ENCODE measurements around the gene FOXK2.
A peak's percentile ranks its signal among the peaks of the same experiment; 100 is the strongest.

FOXK2 gene

DNA sequence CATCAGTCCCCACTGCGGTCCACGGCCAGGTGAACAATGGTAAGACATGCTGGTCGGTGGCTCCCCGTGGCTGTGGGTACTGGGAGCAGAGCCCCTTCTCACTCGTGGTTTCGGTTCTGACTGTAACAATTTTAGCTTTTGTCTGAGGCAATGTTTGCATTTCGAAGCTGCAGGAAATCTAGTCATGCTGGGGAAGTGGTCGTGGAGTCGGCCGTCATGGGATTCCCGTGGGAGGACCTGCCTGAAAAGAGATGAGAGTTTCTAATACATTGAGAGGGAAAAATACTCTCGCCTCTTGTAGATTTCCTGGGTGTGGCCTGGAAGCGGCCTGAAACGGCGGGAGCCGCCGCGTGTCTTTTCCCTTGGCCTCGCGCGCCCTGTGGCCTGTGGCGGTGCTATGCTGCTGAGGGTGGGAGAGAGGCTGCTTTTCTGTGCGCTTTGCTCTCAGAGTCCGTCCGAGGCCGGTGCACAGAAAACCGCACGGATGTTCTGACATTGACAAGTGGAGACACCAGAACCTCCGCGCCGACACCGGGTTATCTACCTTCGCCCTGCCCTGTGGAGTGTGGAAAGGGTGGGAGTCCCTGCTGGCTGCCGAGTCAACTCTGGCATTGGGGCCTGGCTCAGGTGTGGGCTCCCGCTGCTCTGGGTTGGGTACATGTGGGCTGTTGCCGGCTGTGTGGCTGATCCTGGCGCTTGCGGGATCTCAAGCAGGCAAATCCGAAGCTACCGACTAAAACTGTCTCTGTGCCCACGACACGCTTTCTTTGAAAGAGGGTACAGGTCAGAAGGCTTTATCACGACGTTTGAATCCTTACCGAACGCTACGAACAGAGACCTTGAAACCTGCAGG lies 67.9 kb downstream of the FOXK2 start:
- intact Hi-C loops (cut with DNase I; ENCODE audit: low total_unique reads), result no loop called here
- peaks cover 0 to 20% (median 17%) of the 10 kb centered on the region in 4 donors for H3K4me1 ChIP-seq

GRCh38 chr17:82588266-82589175 lies 69.0 kb downstream of the FOXK2 start:
- Histone ChIP-seq H3K27ac (no peak overlapping the region), H3K4me1 (peaks cover 0 to 26% (median 24%) of the 10 kb centered on the region in 4 donors), H3K36me3 (peaks cover 24 to 48% (median 34%) of the 10 kb centered on the region in 3 donors), H3K4me3 (no peak overlapping the region), H3K27me3 (no peaks in the 10 kb centered on the region), H3K9me3 (no peaks in the 10 kb centered on the region)
- intact Hi-C loops (cut with DNase I; ENCODE audit: low total_unique reads), result no loop called here
- no peak for DNase-seq
- TF ChIP-seq, protein P1, sequence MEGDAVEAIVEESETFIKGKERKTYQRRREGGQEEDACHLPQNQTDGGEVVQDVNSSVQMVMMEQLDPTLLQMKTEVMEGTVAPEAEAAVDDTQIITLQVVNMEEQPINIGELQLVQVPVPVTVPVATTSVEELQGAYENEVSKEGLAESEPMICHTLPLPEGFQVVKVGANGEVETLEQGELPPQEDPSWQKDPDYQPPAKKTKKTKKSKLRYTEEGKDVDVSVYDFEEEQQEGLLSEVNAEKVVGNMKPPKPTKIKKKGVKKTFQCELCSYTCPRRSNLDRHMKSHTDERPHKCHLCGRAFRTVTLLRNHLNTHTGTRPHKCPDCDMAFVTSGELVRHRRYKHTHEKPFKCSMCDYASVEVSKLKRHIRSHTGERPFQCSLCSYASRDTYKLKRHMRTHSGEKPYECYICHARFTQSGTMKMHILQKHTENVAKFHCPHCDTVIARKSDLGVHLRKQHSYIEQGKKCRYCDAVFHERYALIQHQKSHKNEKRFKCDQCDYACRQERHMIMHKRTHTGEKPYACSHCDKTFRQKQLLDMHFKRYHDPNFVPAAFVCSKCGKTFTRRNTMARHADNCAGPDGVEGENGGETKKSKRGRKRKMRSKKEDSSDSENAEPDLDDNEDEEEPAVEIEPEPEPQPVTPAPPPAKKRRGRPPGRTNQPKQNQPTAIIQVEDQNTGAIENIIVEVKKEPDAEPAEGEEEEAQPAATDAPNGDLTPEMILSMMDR (IDR thresholded peaks at IDR 0.05), result no peak

More for the DNA sequence above, 67.9 kb downstream of the FOXK2 start:
- no peak overlapping the region for H3K27ac ChIP-seq
- TF ChIP-seq, protein P1 (IDR thresholded peaks at IDR 0.05), result no peak
- H3K4me3 ChIP-seq, result no peak overlapping the region
- no peak for DNase-seq
- H3K27me3 ChIP-seq, result no peaks in the 10 kb centered on the region
- H3K36me3 ChIP-seq, result peaks cover 35 to 58% (median 42%) of the 10 kb centered on the region in 3 donors
- H3K9me3 ChIP-seq, result no peaks in the 10 kb centered on the region

- Histone ChIP-seq H3K27ac (peak overlapping the region in 1 of 2 donors; percentile 90), H3K4me3 (no peak overlapping the region), H3K36me3 (peaks cover 18 to 35% (median 23%) of the 10 kb centered on the region in 3 donors), H3K27me3 (no peaks in the 10 kb centered on the region), H3K9me3 (no peaks in the 10 kb centered on the region), H3K4me1 (peaks cover 0 to 39% (median 33%) of the 10 kb centered on the region in 4 donors)
- no peak for DNase-seq
- TF ChIP-seq, protein P1 (IDR thresholded peaks at IDR 0.05), result no peak
- intact Hi-C loops (cut with DNase I; ENCODE audit: low total_unique reads), result loop anchor here (10.0 kb wide), 1 partner anchor 105 kb away; the partner anchor contains the start of gene RAB40B
Measured at GRCh38 chr17:82589851-82590180, 70.3 kb downstream of the FOXK2 start.

DNA sequence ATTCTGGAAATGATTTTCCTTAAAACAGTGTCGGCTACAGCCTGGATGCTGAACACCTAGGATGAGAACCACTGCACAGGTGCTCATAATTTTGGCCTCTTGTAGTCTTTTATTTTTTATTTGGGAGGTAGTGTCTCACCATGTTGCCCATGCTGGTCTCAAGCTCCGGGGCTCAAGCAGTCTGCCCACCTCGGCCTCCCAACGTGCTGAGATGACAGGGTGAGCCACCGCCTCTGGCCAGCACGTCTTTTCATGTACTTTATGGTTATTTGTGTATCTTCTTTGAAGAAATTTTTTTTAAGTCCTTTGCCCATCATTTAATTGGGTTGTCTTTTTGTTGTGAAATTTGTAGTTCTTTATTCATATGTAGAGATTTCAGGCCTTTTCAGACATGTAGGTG lies 70.7 kb downstream of the FOXK2 start:
- peaks cover 18 to 34% (median 21%) of the 10 kb centered on the region in 3 donors for H3K36me3 ChIP-seq
- intact Hi-C loops (cut with DNase I; ENCODE audit: low total_unique reads), result loop anchor here (10.0 kb wide), 1 partner anchor 105 kb away; the partner anchor contains the start of gene RAB40B
- H3K27me3 ChIP-seq, result no peaks in the 10 kb centered on the region
- TF ChIP-seq, protein P1 (IDR thresholded peaks at IDR 0.05), result no peak
- no peaks in the 10 kb centered on the region for H3K9me3 ChIP-seq
- peak overlapping the region in 1 of 2 donors; percentile 90 for H3K27ac ChIP-seq
- no peak overlapping the region for H3K4me3 ChIP-seq
- H3K4me1 ChIP-seq, result peaks cover 0 to 41% (median 35%) of the 10 kb centered on the region in 4 donors
- DNase-seq, result no peak

DNA sequence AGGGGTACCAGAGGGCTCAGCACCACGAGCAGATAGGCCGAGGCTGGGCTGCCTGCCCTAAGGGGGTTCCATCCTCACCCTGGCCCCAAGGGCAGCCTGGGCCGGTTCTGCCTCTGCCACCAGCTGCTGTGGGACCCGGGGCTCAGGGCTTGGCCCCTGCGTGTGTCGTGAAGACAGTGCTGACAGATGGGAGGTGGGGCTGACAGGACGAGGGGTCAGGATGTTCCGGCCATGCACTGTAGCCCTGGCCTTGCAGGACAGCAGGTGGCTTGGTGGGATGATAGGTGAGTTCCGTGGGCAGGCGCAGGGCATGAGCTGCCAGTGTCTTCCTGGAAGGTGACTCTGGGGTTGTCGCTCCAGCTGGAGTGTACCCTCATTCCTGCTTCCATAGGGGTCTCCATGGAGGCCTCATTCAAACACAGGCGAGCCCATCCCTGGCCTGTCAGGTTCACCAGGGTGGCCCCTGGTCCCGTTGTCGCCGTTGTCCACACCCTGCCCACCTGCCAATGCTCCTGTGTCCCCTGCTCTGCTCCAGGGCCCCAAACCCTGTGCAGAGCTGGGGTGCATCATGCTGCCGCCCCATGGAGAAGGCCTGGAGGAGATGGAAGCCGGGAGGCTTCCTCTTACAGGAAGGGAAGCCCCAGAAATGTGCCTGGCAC lies 71.5 kb downstream of the FOXK2 start:
- Histone ChIP-seq H3K4me3 (no peak overlapping the region), H3K27ac (peak overlapping the region; percentile 88 to 90), H3K4me1 (peaks cover 0 to 44% (median 35%) of the 10 kb centered on the region in 4 donors), H3K9me3 (no peaks in the 10 kb centered on the region), H3K27me3 (no peaks in the 10 kb centered on the region), H3K36me3 (peaks cover 13 to 36% (median 24%) of the 10 kb centered on the region in 3 donors)
- no peak for DNase-seq
- TF ChIP-seq, protein P1 (IDR thresholded peaks at IDR 0.05), result no peak
- intact Hi-C loops (cut with DNase I; ENCODE audit: low total_unique reads), result loop anchor here (10.0 kb wide), 1 partner anchor 104 kb away; the partner anchor contains the start of gene RAB40B
